Activated effector memory CD4-positive, alpha-beta T cell treated with anti-CD3 and anti-CD28 coated beads, Interleukin-2, amount 50 U/mL, for 16 hours (primary cell): ENCODE measurements around the gene TCP11L2.
"Not testable (repeated sequence)": the region's sequence is repeated elsewhere in the genome, so short reads cannot be mapped to it uniquely, and the experiment has no call there.

Experiments
- DNase-seq: peaks from one replicate; pipeline ENCODE4 v3.0.0-alpha.2; 2020

TCP11L2 gene

GRCh38 chr12:106284358-106285105 is 18.0 kb upstream of the TCP11L2 start:
- DNase-seq = no peak

- no peak for DNase-seq
Measured at GRCh38 chr12:106285982-106286381, 16.6 kb upstream of the TCP11L2 start.

GRCh38 chr12:106286576-106287162 is 15.9 kb upstream of the TCP11L2 start:
- DNase-seq = not testable (repeated sequence)

DNA sequence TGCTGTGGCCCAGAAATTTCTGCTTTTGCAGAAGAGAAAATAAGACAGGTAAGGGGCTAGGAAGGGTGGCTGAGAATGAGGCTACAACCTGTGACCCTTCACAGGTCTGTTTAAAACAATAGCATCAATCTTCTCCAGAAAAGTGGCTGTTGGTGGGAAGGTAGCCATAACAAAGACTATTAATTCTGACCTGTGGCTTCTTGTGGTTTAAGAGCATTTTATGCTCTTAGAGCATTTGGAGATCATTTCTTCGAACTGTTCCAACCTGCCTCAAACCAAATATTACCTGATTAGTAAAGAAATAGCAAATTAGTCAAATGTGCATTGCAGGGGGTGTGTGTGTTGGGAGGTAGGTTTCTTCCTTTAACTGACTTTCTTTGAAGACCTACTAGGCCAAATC is 15.2 kb upstream of the TCP11L2 start:
- no peak for DNase-seq

GRCh38 chr12:106288101-106288493 is 14.4 kb upstream of the TCP11L2 start:
- no peak for DNase-seq

DNA sequence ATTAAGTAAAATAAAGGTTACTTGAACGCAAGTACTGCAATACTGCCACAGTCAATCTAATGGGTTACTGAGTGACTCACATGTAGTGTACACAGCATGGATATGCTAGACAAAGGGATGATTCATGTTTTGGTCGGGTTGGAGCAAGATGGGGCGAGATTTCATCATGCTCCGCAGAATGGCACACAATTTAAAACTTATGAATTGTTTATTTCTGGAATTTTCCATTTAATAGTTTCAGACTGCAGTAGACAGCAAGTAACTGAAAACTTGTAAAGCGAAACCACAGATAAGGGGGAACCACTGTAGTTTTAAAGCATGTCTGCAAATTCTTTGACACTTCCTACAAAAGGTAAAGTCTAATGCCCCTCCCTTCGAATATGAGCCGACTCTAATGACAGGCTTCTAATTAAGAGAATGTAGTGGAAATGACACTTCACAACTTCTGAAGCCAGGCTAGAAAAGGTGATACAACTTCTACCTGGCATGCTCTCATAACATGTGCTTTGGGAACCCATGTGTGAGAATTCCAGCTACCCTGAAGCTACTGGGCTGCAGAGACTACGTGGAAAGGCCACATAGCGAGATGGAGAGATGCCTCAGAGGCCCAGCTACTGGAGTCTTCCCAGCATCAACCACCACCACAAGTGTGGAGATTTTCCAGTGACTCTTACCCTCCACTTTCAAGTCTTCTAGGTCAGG is 13.9 kb upstream of the TCP11L2 start:
- DNase-seq = peak; percentile 76

DNA sequence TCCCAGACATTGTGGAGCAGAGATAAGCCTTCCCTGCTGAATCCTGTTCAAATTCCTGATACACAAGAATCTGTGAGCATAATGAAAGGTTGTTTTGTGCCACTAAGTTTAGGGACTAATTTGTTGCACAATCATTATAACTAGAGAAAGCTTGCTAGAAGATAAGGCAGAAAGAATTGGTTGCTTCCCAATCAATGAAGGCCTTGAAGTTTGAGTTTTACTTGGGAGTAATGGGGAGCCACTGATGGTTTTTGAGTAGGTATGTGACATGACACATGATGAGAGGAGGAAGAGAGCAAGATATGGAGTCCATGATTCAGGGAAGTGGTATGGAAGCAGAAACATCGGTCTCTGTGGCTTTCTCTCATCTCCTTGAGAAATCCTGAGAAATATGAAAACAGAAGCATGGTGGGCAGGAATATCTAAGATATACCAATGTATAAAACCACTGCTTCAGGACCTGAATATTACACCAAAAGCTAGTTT is 13.3 kb upstream of the TCP11L2 start:
- no peak for DNase-seq

DNA sequence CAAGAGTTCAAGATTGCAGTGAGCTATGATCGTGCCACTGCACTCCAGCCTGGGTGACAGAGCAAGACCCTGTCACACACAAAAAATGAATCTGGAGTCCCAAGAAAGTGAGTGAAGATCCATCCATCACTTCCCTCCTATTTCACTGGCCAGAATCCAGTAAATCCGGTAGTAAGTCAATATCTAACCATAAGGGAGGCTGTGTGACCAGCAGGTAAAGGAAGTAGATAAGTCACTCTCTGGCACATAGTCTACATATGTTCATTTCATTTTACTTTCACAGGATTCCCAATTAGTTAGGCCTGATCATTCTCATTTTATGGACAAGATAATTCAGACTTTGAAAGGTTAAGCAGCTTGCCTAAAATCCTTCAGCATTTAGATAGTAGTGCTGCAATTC is 11.9 kb upstream of the TCP11L2 start:
- DNase-seq = no peak

DNA sequence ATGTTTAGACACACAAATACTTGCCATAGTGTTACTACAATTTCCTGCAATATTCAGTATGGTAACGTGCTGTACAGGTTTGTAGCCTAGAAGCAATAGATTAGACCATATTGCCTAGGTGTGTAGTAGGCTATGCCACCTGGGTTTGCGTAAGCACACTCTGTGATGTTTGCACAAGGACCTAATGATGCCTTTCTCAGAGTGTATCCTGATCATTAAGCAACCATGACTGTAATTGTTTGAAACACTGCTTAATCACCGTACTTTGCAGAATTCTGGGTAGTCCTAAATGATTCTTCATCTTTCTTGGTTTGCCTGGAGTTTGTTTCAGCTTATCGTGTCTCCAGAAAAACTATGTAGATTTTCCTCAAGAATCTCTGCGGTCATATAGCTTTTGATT is 11.2 kb upstream of the TCP11L2 start:
- no peak for DNase-seq

DNA sequence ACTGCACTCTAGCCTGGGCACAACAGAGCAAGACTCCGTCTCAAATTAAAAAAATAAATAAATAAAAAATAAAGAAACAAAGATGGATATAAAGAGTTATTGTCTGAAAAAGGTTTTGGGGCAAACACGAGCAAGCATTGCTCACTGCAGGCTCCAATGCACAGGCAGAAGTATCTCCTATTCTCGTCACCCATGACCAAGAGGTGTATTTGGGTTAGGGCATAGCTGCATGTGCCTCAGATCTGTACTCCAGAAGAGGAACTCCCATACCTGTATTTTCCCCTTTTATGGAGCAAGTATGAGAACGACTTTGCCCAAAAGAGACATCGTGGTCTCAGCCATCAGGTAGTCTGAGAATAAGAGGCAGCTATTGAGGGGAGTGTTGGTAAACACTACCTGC is 10.2 kb upstream of the TCP11L2 start:
- no peak for DNase-seq

GRCh38 chr12:106296179-106296877 is 6.2 kb upstream of the TCP11L2 start:
- no peak for DNase-seq

GRCh38 chr12:106297075-106297474 is 5.5 kb upstream of the TCP11L2 start:
- no peak for DNase-seq

- DNase-seq = no peak
Measured at GRCh38 chr12:106297681-106298080, 4.9 kb upstream of the TCP11L2 start.

- DNase-seq = no peak
Measured at GRCh38 chr12:106299202-106299774, 3.2 kb upstream of the TCP11L2 start.

DNA sequence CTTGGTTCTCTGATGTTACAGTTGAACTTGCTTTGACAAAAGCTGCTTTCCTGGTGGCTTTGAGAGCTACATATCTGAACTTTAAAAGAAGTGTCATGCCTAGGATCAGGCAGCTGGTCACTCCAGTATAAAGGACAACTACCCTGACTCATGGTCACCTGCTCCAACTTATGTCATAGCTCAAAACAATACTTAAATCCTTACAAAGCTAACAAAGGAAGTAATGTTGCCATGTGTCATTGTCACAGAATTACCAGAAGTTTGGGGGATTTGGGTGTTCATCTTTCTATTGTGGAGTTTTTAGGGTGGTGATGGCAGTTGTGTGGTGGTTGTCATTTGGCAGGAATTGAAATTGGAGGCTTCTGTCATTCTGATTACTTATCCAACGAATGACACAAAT is 1.8 kb upstream of the TCP11L2 start:
- no peak for DNase-seq

DNA sequence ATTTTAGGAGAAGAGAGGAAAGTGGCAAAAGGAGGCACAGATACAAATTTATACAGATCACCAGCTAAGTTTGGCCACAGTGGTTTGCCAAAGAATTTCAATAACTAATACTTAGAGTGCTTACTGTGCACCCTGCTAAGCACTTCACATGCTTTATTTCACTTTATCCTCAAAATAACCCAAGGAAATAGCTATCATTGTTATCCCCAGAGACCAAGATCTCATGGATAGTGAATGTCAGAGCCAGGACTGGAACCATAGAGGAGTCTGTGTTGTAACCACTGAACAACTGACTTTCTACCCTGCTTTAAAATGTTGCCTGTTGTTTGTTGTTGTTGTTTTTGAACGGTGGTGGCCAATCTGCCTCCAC is 1.3 kb upstream of the TCP11L2 start:
- DNase-seq = no peak

GRCh38 chr12:106301611-106302321 is 767 bp upstream of the TCP11L2 start:
- peak; percentile 87 for DNase-seq

DNA sequence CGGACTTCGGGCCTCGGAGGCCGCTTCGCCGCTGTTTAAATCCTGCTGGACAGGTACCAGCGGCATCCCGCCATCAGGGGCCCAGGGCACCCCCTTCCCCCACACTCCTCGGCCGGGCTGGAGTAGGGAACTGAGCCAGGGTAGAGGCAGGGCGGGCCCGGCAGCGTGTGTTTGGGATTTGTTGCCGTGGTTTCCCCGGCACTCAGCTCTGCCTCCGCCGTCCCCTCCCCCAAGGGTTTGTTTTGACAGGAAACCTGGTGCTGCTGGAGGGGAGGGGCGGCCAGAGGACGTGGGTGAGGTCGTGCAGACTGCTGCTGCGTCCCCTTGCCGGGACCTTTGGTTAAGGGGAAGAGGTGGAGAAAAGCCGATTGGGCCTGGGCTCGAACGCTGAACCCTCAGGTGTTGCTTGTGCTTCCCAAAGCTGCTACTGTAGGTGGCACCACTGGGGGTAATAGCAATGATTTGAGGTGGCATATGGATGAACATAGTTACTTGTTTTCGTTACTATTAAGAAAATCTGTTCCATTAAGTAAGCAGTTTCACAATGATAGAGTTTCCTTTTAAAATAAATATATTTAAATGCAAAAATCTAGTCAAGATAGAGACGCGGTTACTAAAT is 778 bp downstream of the TCP11L2 start:
- DNase-seq = peak; percentile 94

DNA sequence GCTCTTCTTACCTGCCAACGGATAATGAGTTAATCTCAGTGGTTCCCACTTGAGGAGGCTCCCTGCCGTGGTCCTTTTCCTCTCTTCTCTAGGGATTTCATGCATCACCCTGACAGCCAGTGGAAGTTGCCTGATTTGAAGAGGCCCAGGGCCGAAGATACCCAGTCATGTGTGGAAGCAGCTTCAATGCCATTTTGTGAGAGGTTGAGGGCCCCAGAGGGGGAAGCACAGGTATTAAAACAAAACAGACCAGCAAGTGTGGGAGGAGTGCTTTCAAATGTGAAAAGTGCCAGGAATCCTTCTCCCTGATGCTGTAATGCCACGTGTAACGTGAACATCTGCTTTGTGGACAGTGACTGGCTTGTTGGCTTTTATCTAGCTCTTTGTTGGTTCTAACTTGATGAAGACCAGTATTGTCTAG is 1.5 kb downstream of the TCP11L2 start:
- peak; percentile 64 for DNase-seq

- DNase-seq = no peak
Measured at GRCh38 chr12:106304797-106305196, 2.3 kb downstream of the TCP11L2 start.

- no peak for DNase-seq
Measured at GRCh38 chr12:106305376-106305775, 2.8 kb downstream of the TCP11L2 start.

DNA sequence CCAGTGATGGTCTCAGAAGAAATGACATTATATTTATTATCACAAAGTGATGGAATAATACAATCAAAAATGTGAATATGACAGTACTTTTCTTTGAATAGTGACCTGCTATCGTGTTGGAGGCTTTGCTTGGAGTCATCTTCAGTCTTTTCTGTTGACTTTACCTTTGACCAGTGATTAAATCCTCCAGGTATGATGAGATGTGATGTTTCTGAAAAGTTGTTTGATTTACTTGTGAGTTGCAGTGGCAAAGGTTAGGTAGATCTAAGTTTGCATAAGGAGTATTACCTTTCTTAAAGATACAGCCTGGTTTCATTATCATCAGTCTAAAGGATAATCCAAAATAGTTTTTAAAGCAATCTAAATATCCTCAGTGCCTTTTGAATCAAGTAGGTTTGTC is 4.6 kb downstream of the TCP11L2 start:
- no peak for DNase-seq
